Activated CD8-positive, alpha-beta T cell treated with anti-CD3 and anti-CD28 coated beads, Interleukin-2, amount 10 ng/mL, durations not matched to agents 7 days and 5 days (primary cell): ENCODE data around the gene SH3RF3. TPM values are rescaled to one million over a fixed set of nuclear protein-coding genes. Genes with fewer than 3 reads are reported as not detected.

Experiments used
- ATAC-seq: fragments of 150-1000 bp; cut with Tn5 transposase; one replicate; pipeline ENCODE4 v1.10.0; 2021; ENCODE audit warnings: moderate library complexity
- CTCF ChIA-PET: fragments of 350-600 bp; sonication (Branson Sonifier 250); formaldehyde crosslinking; loops from one replicate; lab custom pipeline; 2021; ENCODE audit warnings: antibody characterized with exemption; lab: Charles Lee
- POLR2A ChIA-PET: fragments of 350-600 bp; sonication (Branson Sonifier 250); formaldehyde crosslinking; loops from one replicate; lab custom pipeline; 2021; ENCODE audit warnings: antibody characterized with exemption; lab: Charles Lee
- DNase-seq: peaks from one replicate; pipeline ENCODE4 v3.0.0-alpha.2; 2020
- H3K27ac Mint-ChIP-seq: one replicate; pipeline ENCODE4 v1.8.0; 2021; ENCODE audit warnings: mild to moderate bottlenecking, mixed read lengths
- H3K27me3 Mint-ChIP-seq: one replicate; pipeline ENCODE4 v1.8.0; 2021; ENCODE audit warnings: low read depth, mixed read lengths
- H3K36me3 Mint-ChIP-seq: one replicate; pipeline ENCODE4 v1.8.0; 2021; ENCODE audit warnings: low read depth, mixed read lengths
- H3K4me1 Mint-ChIP-seq: one replicate; pipeline ENCODE4 v1.8.0; 2021; ENCODE audit warnings: low read depth, mixed read lengths
- H3K4me3 Mint-ChIP-seq: one replicate; pipeline ENCODE4 v1.8.0; 2021; ENCODE audit warnings: mild to moderate bottlenecking, mixed read lengths
- H3K9me3 Mint-ChIP-seq: one replicate; pipeline ENCODE4 v1.8.0; 2022; ENCODE audit warnings: mixed read lengths; ENCODE audit not compliant: insufficient read depth
- microRNA-seq: library from miRNA; unstranded; fragments of <30 nt; microRNA quantifications from one replicate; pipeline ENCODE4 v1.2.0, GENCODE V29; 2022
- total RNA-seq, 2 experiments: library from RNA; stranded (reverse); gene quantifications; one replicate each; pipeline ENCODE4 v1.2.3, GENCODE V29; 2021

The SH3RF3 gene
- total RNA-seq, 2 experiments from 2014 or later = 0.10 TPM; not detected in 1

GRCh38 chr2:109537565-109538222 lies 408.7 kb downstream of the SH3RF3 start:
- Mint-ChIP-seq H3K27ac (no peak overlapping the region), H3K9me3 (no peaks in the 10 kb centered on the region), H3K36me3 (no peaks in the 10 kb centered on the region), H3K4me1 (no peaks in the 10 kb centered on the region), H3K4me3 (no peak overlapping the region), H3K27me3 (peaks cover 15% of the 10 kb centered on the region)
- ATAC-seq (no peak), DNase-seq (no peak)
- ChIA-PET CTCF (interaction anchor here (0.6 kb wide), 1 partner anchor 8 kb away, joined by 4 read pairs; no protein-coding TSS in a partner anchor), POLR2A (no interaction called here)

DNA sequence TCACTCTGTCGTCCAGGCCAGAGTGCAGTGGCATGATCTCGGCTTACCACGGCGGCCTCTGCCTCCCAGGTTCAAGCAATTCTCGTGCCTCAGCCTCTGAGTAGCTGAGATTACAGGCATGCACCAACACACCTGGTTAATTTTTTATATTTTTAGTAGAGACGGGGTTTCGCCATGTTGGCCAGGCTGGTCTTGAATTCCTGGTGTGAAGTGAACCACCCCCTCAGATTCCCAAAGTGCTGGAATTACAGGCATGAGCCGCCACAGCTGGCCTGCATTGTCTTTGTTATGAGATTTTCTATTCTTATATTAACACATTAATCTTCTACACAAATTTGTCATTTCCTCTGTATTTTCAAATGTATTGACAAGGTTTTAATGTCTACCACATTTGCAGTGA lies 409.5 kb downstream of the SH3RF3 start:
- POLR2A ChIA-PET = no interaction called here
- peaks cover 15% of the 10 kb centered on the region for H3K27me3 Mint-ChIP-seq
- H3K4me3 Mint-ChIP-seq = no peak overlapping the region
- no peak overlapping the region for H3K27ac Mint-ChIP-seq
- no peaks in the 10 kb centered on the region for H3K36me3 Mint-ChIP-seq
- H3K4me1 Mint-ChIP-seq = no peaks in the 10 kb centered on the region
- ATAC-seq (no peak), DNase-seq (no peak)
- CTCF ChIA-PET = no interaction called here
- H3K9me3 Mint-ChIP-seq = no peaks in the 10 kb centered on the region

GRCh38 chr2:109542384-109542783 lies 413.4 kb downstream of the SH3RF3 start:
- ChIA-PET POLR2A (no interaction called here), CTCF (no interaction called here)
- no peaks in the 10 kb centered on the region for H3K4me1 Mint-ChIP-seq
- H3K27ac Mint-ChIP-seq = no peak overlapping the region
- H3K4me3 Mint-ChIP-seq = no peak overlapping the region
- ATAC-seq = no peak
- peaks cover 9% of the 10 kb centered on the region for H3K27me3 Mint-ChIP-seq
- no peaks in the 10 kb centered on the region for H3K9me3 Mint-ChIP-seq
- H3K36me3 Mint-ChIP-seq = no peaks in the 10 kb centered on the region
- no peak for DNase-seq

- peak; percentile 79 for ATAC-seq
- Mint-ChIP-seq H3K4me3 (no peak overlapping the region), H3K27me3 (peaks cover 9% of the 10 kb centered on the region), H3K9me3 (no peaks in the 10 kb centered on the region), H3K4me1 (no peaks in the 10 kb centered on the region), H3K27ac (no peak overlapping the region), H3K36me3 (no peaks in the 10 kb centered on the region)
- peak; percentile 64 for DNase-seq
- ChIA-PET POLR2A (no interaction called here), CTCF (interaction anchor here (0.6 to 3.6 kb wide), 29 partner anchors 9 to 419 kb away, joined by 3 to 28 read pairs (median 4); partner anchors contain the start of genes SEPTIN10 and SOWAHC)
These were observed 417.1 kb downstream of the SH3RF3 start for GRCh38 chr2:109545828-109546713.

- DNase-seq = no peak
These were observed 418.3 kb downstream of the SH3RF3 start for GRCh38 chr2:109547280-109547679.

GRCh38 chr2:109549016-109549590 lies 420.1 kb downstream of the SH3RF3 start:
- ATAC-seq = no peak
- Mint-ChIP-seq H3K36me3 (no peaks in the 10 kb centered on the region), H3K27ac (no peak overlapping the region), H3K4me3 (no peak overlapping the region), H3K4me1 (no peaks in the 10 kb centered on the region), H3K27me3 (peaks cover 6% of the 10 kb centered on the region), H3K9me3 (no peaks in the 10 kb centered on the region)
- DNase-seq = no peak
- ChIA-PET POLR2A (no interaction called here), CTCF (no interaction called here)

More at GRCh38 chr2:109547280-109547679, 418.3 kb downstream of the SH3RF3 start:
- ATAC-seq = no peak
- H3K4me3 Mint-ChIP-seq = no peak overlapping the region
- ChIA-PET POLR2A (no interaction called here), CTCF (interaction anchor here (0.9 to 3.6 kb wide), 9 partner anchors 9 to 188 kb away, joined by 3 to 28 read pairs (median 5); partner anchors contain the start of genes SEPTIN10 and SOWAHC)
- H3K36me3 Mint-ChIP-seq = no peaks in the 10 kb centered on the region
- H3K9me3 Mint-ChIP-seq = no peaks in the 10 kb centered on the region
- no peaks in the 10 kb centered on the region for H3K4me1 Mint-ChIP-seq
- no peak overlapping the region for H3K27ac Mint-ChIP-seq
- H3K27me3 Mint-ChIP-seq = peaks cover 7% of the 10 kb centered on the region

Small RNA genes within 50 kb of the gene (microRNA-seq; reads per million reads assigned to microRNA genes)
- not detected for gene MIR4265
- gene MIR4266 = not detected

Other genes with a start within 250 kb of the SH3RF3 start
- gene EDAR, start 140.0 kb upstream of the SH3RF3 start, total RNA-seq = not detected